22Rv1 (cell line): ENCODE data around the gene SWSAP1.

Experiments
- H3K27ac ChIP-seq: fragments of 450-650 bp; 2 replicates; pipeline ENCODE4 v1.5.1; 2017
- ZFX ChIP-seq: fragments of 450-650 bp; IDR thresholded peaks from 2 replicates; pipeline ENCODE4 v1.6.1; 2017; ENCODE audit warnings: antibody characterized with exemption, borderline replicate concordance
- TF ChIP-seq, protein P1 (sequence below): fragments of 450-650 bp; IDR thresholded peaks from 2 replicates; pipeline ENCODE4 v1.5.1; 2017; ENCODE audit warnings: mild to moderate bottlenecking

The SWSAP1 gene

DNA sequence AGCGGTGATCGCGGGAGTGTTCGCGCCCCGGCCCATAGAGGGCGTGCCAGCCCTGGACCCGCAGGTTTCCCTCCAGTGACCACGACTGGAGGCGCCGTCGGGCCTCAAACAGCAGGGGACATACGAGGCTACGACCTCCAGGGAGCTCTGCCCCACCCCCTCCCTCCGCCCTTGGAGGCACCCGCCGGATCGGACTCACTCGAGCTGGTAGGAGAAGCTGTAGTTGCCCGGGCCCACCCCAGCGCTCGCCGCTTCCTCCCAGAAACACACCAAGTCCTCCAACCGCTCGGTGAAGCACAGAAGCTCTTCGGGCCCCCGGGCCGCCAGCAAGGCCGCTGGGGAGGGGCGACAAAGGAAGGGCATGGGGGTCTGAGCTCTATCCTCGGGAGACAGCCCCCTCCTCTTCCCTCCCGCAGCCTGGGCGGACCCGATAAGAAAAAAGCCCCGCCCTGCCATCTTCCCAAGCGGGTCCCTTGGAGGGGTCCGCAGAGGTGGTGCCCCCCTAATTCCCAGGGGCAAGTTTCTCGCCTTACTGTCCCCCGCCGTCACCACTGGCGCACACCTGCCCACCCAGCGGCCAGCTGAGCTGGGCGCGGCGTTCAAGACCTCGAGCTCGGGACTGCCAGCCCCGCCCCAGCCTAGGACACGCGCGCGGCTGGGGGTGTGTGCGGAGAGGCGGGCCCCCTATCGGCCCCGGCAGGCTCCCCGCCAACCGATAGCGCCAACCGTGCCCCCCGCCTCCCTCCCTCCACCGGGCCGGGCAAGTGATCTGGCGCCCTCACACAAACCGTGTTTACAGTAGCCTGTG is 8.6 kb downstream of the SWSAP1 start:
- H3K27ac ChIP-seq: peak overlapping the region; percentile 98
- TF ChIP-seq, protein P1, sequence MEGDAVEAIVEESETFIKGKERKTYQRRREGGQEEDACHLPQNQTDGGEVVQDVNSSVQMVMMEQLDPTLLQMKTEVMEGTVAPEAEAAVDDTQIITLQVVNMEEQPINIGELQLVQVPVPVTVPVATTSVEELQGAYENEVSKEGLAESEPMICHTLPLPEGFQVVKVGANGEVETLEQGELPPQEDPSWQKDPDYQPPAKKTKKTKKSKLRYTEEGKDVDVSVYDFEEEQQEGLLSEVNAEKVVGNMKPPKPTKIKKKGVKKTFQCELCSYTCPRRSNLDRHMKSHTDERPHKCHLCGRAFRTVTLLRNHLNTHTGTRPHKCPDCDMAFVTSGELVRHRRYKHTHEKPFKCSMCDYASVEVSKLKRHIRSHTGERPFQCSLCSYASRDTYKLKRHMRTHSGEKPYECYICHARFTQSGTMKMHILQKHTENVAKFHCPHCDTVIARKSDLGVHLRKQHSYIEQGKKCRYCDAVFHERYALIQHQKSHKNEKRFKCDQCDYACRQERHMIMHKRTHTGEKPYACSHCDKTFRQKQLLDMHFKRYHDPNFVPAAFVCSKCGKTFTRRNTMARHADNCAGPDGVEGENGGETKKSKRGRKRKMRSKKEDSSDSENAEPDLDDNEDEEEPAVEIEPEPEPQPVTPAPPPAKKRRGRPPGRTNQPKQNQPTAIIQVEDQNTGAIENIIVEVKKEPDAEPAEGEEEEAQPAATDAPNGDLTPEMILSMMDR: peak; percentile 83
- TF ChIP-seq ZFX: no peak

GRCh38 chr19:11383706-11384048 is 9.2 kb downstream of the SWSAP1 start:
- peak overlapping the region; percentile 98 for H3K27ac ChIP-seq
- TF ChIP-seq, protein P1: no peak
- no peak for TF ChIP-seq ZFX

GRCh38 chr19:11384778-11385129 is 10.3 kb downstream of the SWSAP1 start:
- TF ChIP-seq, protein P1: no peak
- TF ChIP-seq ZFX: no peak

GRCh38 chr19:11387162-11388034 is 12.9 kb downstream of the SWSAP1 start:
- no peak overlapping the region for H3K27ac ChIP-seq
- TF ChIP-seq, protein P1: no peak
- TF ChIP-seq ZFX: no peak

More at GRCh38 chr19:11384778-11385129, 10.3 kb downstream of the SWSAP1 start:
- peak overlapping the region; percentile 98 for H3K27ac ChIP-seq

DNA sequence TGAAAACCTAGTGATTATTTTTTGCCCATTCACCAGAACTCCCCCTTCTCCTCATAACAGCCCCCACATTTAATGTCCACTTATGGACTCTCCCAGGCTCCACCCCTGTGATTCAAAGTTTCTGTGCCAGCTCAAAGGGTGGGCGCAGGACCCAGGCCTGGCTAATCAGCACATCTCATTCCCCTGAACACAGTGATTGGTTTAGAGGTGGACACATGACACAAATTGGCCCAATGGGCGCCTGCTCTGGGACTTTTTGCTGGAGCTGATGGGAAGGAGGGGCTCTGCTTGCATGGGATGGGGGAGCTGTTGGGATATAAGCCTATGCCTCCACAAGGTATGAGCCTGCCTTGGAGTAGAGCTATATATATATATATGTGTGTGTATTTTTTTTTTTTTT is 15.9 kb downstream of the SWSAP1 start:
- no peak overlapping the region for H3K27ac ChIP-seq
- TF ChIP-seq, protein P1: no peak
- no peak for TF ChIP-seq ZFX

GRCh38 chr19:11390933-11391680 is 16.6 kb downstream of the SWSAP1 start:
- no peak overlapping the region for H3K27ac ChIP-seq
- no peak for TF ChIP-seq ZFX
- TF ChIP-seq, protein P1: no peak
